Natural killer cell (primary cell): ENCODE results near the gene WDR37. TPM values are rescaled to one million over a fixed set of nuclear protein-coding genes. Genes with fewer than 3 reads are reported as not detected.

Experiments used
- ATAC-seq, 3 donors: fragments of 150-1000 bp in 2 of 3; fragments of 200-7000 bp in 1 of 3; cut with Tn5 transposase; 1 replicate in 1 of 3; 2 replicates in 2 of 3; pipeline ENCODE4 v1.10.0; 2021; ENCODE audit warnings: mild to moderate bottlenecking in 2 of 3, moderate library complexity in 2 of 3
- DNase-seq, 2 donors: peaks; one replicate each; pipeline versions ENCODE4 v3.0.0 to v3.0.0-alpha.2; 2013 to 2021; ENCODE audit warnings: mixed read lengths in 1 of 2
- H3K27ac ChIP-seq: one replicate; pipeline ENCODE4 v1.5.1; 2013; ENCODE audit warnings: mild to moderate bottlenecking, low read length
- H3K27me3 ChIP-seq: one replicate; pipeline ENCODE4 v1.6.1; 2013; ENCODE audit warnings: low read length; ENCODE audit not compliant: control insufficient read depth, insufficient read depth
- H3K36me3 ChIP-seq: one replicate; pipeline ENCODE4 v1.6.1; 2013; ENCODE audit warnings: low read length; ENCODE audit not compliant: control insufficient read depth, insufficient read depth
- H3K4me1 ChIP-seq: one replicate; pipeline ENCODE4 v1.6.1; 2013; ENCODE audit warnings: low read length; ENCODE audit not compliant: control insufficient read depth, insufficient read depth
- H3K4me3 ChIP-seq: one replicate; pipeline ENCODE4 v1.5.1; 2013; ENCODE audit warnings: low read length
- H3K9me3 ChIP-seq: one replicate; pipeline ENCODE4 v1.6.1; 2013; ENCODE audit warnings: low read length; ENCODE audit not compliant: control insufficient read depth, insufficient read depth
- H3K27ac Mint-ChIP-seq, 2 donors: one replicate each; pipeline ENCODE4 v1.8.0; 2022; ENCODE audit warnings: mild to moderate bottlenecking in 2 of 2, mixed read lengths in 2 of 2, moderate library complexity in 1 of 2
- H3K27me3 Mint-ChIP-seq, 2 donors: one replicate each; pipeline ENCODE4 v1.8.0; 2022; ENCODE audit warnings: low read depth in 2 of 2, mixed read lengths in 2 of 2
- H3K36me3 Mint-ChIP-seq: one replicate; pipeline ENCODE4 v1.8.0; 2022; ENCODE audit warnings: mixed read lengths
- H3K4me1 Mint-ChIP-seq, 2 donors: one replicate each; pipeline ENCODE4 v1.8.0; 2022; ENCODE audit warnings: mixed read lengths in 2 of 2
- H3K4me3 Mint-ChIP-seq: one replicate; pipeline ENCODE4 v1.8.0; 2022; ENCODE audit warnings: mild to moderate bottlenecking, moderate library complexity, mixed read lengths
- H3K9me3 Mint-ChIP-seq, 2 donors: one replicate each; pipeline ENCODE4 v1.8.0; 2022; ENCODE audit warnings: mixed read lengths in 2 of 2
- CTCF ChIP-seq: fragments of 200-600 bp; IDR thresholded peaks from one replicate; pipeline ENCODE4 v1.8.0; 2022; ENCODE audit warnings: antibody characterized with exemption
- WGBS: methylation state at CpG from one replicate; pipeline ENCODE4 v1.1.7; 2013; ENCODE audit warnings: missing lambda C conversion rate; ENCODE audit not compliant: insufficient coverage; 5-methylcytosine and 5-hydroxymethylcytosine counted together
- intact Hi-C: fragments of 100-400 bp; cut with micrococcal nuclease; formaldehyde crosslinking; loops from one replicate; pipeline ENCODE4 v1.14.2; 2022
- total RNA-seq, 4 donors: library from RNA; stranded (reverse); fragments of 120-200 nt in 1 of 4; gene quantifications; one replicate each; pipeline versions ENCODE4 v1.2.3 to v1.2.4, GENCODE V29; 2013 to 2022

Gene WDR37
- total RNA-seq, 3 donors from 2014 or later (not counting 1 experiment from before 2014, with no cell fraction given) = 56.3 to 59.6 (median 57.6) TPM

GRCh38 chr10:1142596-1142995 is 86.4 kb downstream of the WDR37 start:
- peaks cover 30% of the 10 kb centered on the region for H3K36me3 Mint-ChIP-seq
- H3K4me1 ChIP-seq = no peaks in the 10 kb centered on the region
- H3K4me3 ChIP-seq = no peak overlapping the region
- H3K9me3 ChIP-seq = peaks cover 4% of the 10 kb centered on the region
- no peaks in the 10 kb centered on the region for H3K4me1 Mint-ChIP-seq
- H3K36me3 ChIP-seq = no peaks in the 10 kb centered on the region
- ATAC-seq (no peak), DNase-seq (peak in 1 of 2 donors; percentile 18)
- intact Hi-C loops = no loop called here
- peaks cover 5 to 14% of the 10 kb centered on the region in 2 donors for H3K9me3 Mint-ChIP-seq
- no peak for TF ChIP-seq CTCF
- H3K27ac Mint-ChIP-seq = no peak overlapping the region
- peaks cover 24 to 74% of the 10 kb centered on the region in 2 donors for H3K27me3 Mint-ChIP-seq
- WGBS = 54% methylated on average over 3 of the region's 3 CpGs
- no peaks in the 10 kb centered on the region for H3K27me3 ChIP-seq
- no peak overlapping the region for H3K27ac ChIP-seq
- no peak overlapping the region for H3K4me3 Mint-ChIP-seq

- no peak for TF ChIP-seq CTCF
- peaks cover 0 to 6% of the 10 kb centered on the region in 2 donors for H3K9me3 Mint-ChIP-seq
- intact Hi-C loops = no loop called here
- no peak overlapping the region for H3K27ac ChIP-seq
- H3K4me3 Mint-ChIP-seq = no peak overlapping the region
- H3K27me3 ChIP-seq = no peaks in the 10 kb centered on the region
- peaks cover 6 to 15% of the 10 kb centered on the region in 2 donors for H3K4me1 Mint-ChIP-seq
- peaks cover 19 to 38% of the 10 kb centered on the region in 2 donors for H3K27me3 Mint-ChIP-seq
- no peaks in the 10 kb centered on the region for H3K36me3 ChIP-seq
- DNase-seq (no peak), ATAC-seq (no peak)
- H3K27ac Mint-ChIP-seq = no peak overlapping the region
- H3K4me3 ChIP-seq = no peak overlapping the region
- peaks cover 17% of the 10 kb centered on the region for H3K36me3 Mint-ChIP-seq
- peaks cover 5% of the 10 kb centered on the region for H3K4me1 ChIP-seq
- H3K9me3 ChIP-seq = peaks cover 4% of the 10 kb centered on the region
- WGBS = 82% methylated on average over 2 of the region's 5 CpGs
These were observed 91.6 kb downstream of the WDR37 start for GRCh38 chr10:1147810-1148209.

- Histone ChIP-seq H3K27me3 (no peaks in the 10 kb centered on the region), H3K4me3 (no peak overlapping the region), H3K36me3 (no peaks in the 10 kb centered on the region), H3K4me1 (peaks cover 5% of the 10 kb centered on the region), H3K9me3 (peaks cover 4% of the 10 kb centered on the region), H3K27ac (no peak overlapping the region)
- TF ChIP-seq CTCF = no peak
- intact Hi-C loops = no loop called here
- 92% methylated on average over 17 of the region's 17 CpGs for WGBS
- H3K27ac Mint-ChIP-seq = peak overlapping the region in 1 of 2 donors; percentile 37
- peaks cover 0 to 6% of the 10 kb centered on the region in 2 donors for H3K9me3 Mint-ChIP-seq
- H3K4me1 Mint-ChIP-seq = peaks cover 6 to 17% of the 10 kb centered on the region in 2 donors
- ATAC-seq = no peak
- DNase-seq = no peak
- H3K36me3 Mint-ChIP-seq = peaks cover 17% of the 10 kb centered on the region
- H3K27me3 Mint-ChIP-seq = peaks cover 15 to 27% of the 10 kb centered on the region in 2 donors
- no peak overlapping the region for H3K4me3 Mint-ChIP-seq
These were observed 92.8 kb downstream of the WDR37 start for GRCh38 chr10:1148855-1149605.
